ENCODE measurements around the gene NGLY1.

The NGLY1 gene

DNA sequence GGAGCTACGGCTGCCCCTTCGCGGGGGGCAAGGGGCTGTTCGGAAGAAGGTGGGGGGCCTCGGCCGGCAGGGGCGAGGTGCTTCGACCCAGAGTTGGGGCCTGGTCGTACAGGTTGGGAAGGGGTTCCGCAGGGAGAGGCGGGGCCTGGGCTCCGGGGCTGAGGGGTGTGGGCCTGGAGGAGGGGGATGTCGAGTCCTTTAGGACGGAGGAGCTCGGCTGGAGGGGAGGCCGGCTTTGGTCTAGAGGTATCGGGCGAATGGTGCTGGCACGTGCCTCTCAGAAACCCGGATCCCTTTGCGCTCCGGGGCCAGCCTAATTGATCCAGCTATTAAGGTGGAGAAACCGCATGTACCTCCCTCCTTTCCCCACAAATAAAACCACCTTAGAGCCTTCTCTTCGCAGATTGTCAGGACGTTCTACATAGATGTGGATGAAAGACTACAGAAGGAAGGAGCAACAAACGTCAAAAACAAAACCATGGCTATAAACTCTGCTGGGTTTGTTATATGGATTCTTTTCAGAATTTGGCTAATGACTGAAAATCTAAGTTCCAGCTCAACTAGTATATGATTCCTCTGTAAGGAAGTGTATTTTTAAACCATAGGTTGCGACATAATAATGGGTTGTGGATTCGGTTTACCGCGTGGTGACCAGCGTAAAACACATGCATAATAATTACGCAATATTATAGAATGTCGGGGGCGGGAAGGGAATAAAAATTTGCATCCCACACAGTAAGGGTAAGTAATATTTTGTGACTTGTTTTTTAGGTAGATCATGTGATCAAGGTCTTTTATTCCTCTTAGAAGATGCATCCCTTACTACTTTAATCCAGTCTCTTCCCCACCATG, 644 bp upstream of the NGLY1 start:
- DNase-seq = peak; percentile 66 to 76

DNA sequence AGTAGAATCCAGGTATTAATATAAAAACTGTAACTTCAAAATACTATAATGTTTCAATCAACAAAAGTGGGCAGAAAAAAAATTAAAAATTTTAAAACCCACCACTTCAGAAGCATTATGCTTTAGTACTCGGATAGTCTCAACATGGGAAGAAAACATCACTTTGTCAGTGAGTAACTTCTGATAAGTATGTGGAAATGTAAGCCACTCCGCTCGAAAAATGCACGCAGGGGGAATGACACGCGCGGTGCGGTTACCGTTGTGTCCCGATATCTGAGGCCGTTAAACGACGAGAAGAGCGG, 656 bp downstream of the NGLY1 start:
- no peak for DNase-seq

- no peak for DNase-seq
Measured at GRCh38 chr3:25781758-25782594, 1.3 kb downstream of the NGLY1 start.

GRCh38 chr3:25781145-25781757, 2.0 kb downstream of the NGLY1 start:
- no peak for DNase-seq

DNA sequence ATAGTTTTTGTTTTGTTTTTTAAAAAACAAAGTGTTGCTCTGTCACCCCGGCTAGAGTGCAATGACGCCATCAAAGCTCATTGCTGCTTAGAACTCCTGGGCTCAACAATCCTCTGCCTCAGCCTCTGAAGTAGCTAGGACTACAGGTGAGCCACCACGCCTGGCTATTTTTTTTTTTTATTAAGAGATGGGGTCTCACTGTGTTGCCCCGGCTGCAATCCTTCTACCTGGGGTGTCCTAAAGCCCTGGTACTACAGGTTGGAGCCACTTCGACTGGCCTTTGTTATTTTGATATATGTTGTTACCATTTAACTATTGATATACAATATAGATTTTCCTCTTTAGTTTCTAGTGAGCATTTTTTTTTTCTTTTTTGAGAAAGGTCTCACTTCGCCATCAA, 2.6 kb downstream of the NGLY1 start:
- no peak for DNase-seq

DNA sequence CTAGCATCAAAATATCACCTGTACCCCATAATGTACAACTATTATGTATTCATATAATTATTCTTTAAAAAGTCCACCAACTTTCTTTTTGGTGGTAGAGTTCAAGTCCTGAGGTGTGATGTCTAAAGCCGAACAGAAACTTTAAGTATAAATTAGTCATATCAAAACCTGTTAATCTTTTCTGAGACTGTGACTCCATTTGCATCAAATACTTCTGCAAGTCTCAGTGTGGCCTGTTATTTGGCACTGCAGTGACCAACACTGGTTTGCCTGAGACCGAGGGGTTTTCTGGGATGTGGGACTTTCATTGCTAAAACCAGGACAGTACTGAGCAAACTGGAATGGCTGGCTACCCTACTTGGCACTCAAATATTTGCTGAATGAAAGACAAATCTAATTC, 7.3 kb downstream of the NGLY1 start:
- no peak for DNase-seq

GRCh38 chr3:25768851-25769250, 14.4 kb downstream of the NGLY1 start:
- DNase-seq = no peak

DNA sequence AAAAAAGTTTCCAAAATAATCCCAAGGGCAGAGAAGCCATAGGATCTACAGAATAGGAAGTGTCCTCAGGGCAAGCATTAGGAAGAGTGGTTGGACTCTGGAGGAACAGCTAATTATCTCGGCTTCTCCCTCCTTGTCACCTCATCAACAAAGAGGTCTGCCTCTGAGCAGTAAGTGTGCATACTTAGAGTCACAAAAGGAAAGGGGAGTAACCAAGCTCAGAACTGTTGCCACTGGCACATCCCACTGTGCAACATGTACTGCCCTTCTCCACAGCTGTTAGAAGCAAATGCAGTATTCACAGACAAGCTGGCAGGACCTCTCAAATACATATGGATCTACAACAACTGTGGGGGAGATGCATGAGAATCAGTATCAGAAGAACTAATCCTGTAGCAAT, 31.5 kb downstream of the NGLY1 start:
- DNase-seq = no peak

- no peak for DNase-seq
Measured at GRCh38 chr3:25751048-25751447, 32.2 kb downstream of the NGLY1 start.

DNA sequence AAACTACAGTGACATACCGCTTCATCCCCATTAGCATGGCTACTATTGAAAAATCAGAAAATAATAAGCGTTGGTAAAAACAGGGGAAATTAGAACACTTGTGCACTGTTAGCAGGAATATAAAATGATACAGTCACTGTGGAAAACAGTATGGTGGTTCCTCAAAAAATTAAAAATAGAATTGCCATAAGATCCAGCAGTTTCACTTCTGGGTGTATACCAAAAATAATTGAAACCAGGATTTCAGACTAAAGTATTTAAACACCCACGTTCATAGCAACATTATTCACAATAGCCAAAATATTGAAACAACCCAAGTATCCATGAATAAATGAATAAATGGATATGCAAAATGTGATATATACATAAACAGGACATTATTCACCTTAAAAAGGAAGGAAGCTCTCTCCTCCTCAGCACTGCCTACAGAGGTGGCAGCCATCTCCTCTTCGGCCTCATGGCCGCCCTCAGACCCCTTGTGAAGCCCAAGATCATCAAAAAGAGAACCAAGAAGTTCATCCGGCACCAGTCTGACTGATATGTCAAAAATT, 34.1 kb downstream of the NGLY1 start:
- DNase-seq = no peak

GRCh38 chr3:25748189-25748588, 35.1 kb downstream of the NGLY1 start:
- DNase-seq = no peak

GRCh38 chr3:25747033-25747432, 36.2 kb downstream of the NGLY1 start:
- DNase-seq = no peak

DNA sequence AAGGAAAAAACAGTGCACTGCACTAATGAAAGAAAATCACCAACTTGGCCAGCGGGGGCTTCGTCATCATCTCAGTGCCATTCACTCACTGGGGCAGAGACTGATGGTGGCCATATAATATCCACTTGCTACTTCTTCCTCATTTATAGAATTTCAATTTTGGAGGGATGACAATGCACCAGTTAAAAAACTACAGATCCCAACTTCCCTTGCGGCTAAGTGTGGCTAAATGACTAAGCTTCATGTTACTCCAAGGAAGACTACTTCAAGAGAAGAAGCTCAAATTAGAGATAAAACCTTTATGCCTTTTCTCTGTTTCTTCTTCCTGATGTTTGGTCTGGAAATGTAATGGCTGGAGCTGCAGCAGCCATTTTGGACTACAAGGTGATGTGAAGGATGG, 38.8 kb downstream of the NGLY1 start:
- no peak for DNase-seq

DNA sequence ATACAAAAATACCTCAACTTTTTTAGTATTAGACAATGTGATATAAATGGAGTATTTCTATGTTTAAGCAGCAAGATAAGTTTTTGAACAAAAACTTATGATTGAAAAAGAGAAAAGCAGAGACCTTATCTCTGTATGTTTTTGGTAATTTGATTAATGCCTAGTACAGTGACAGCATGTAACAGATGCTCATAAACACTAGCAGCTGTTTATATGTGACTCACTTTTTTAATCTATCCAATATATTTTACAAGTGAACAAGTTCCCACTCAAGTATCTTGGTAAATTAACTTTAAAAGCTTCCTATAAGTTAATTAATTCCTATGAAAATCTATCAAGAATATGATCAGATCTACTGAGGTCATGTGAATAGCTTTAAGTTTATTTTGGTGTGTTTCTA, 55.1 kb downstream of the NGLY1 start:
- DNase-seq = no peak

DNA sequence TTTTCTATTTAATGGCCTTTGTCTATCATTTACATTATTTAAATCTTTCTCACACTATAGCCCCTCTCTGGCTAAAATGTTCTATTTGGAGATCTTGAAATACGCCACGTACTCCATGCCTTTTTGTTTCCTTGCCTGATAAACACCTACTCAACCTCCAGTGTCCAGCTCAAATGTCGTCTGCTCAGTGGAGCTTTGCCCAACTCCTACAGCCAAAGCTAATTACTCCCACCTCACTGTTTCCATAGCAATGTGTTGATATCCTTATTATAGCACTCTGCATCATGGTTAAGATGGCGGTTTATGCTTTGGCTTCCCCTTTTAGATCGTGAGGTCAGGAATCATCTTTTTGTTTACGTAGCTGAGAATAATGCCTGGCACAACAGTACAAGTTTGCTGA, 55.9 kb downstream of the NGLY1 start:
- DNase-seq = no peak

- peak in 1 of 2 experiments; percentile 43 for DNase-seq
Measured at GRCh38 chr3:25725810-25726209, 57.4 kb downstream of the NGLY1 start.

- DNase-seq = no peak
Measured at GRCh38 chr3:25724948-25725645, 58.1 kb downstream of the NGLY1 start.

- no peak for DNase-seq
Measured at GRCh38 chr3:25723802-25724201, 59.4 kb downstream of the NGLY1 start.

GRCh38 chr3:25719321-25719720, 63.9 kb downstream of the NGLY1 start:
- DNase-seq = peak in 1 of 2 experiments; percentile 25

DNA sequence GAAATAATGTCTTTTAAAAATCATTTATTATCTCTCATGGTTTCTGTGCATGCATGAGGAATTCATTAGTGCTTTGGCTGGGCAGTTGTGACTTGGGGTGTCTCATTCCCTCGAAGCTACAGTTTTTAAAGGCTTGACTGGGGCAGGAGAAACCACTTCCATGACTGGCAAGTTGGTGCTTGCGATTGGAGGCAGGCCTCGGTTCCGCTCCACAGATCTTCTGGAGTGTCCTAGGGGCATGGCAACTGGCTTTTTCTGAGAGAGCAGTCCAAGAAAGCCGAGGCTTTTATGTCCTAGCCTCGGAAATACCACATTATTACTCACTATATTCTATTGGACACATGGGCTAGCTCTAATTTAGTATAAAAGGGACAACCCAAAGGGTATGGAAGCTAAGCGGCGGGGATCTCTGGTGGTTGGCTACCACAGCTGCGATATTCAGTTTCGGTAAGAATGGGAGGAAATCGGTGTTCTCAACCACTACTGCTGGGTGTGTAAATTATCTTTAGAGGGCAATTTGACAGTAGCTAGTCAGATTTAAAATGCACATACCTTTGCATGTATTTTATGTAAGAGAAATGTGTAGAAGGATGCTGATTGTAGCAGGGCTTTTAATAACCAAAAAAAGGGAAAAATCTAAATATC, 69.8 kb downstream of the NGLY1 start:
- DNase-seq = no peak

- no peak for DNase-seq
Measured at GRCh38 chr3:25711090-25711489, 72.2 kb downstream of the NGLY1 start.

- DNase-seq = no peak
Measured at GRCh38 chr3:25708036-25708435, 75.2 kb downstream of the NGLY1 start.

All from NCI-H2081 (cell line).